Activated naive CD8-positive, alpha-beta T cell treated with anti-CD3 and anti-CD28 coated beads, Interleukin-2, amount 50 U/mL, for 16 hours (primary cell): ENCODE data around the gene GABARAP.
A peak's percentile ranks its signal among the peaks of the same experiment; 100 is the strongest.

ENCODE experiments used
- DNase-seq: peaks from one replicate; pipeline ENCODE4 v3.0.0-alpha.2; 2020; ENCODE audit warnings: low read depth, low spot score

The GABARAP gene

GRCh38 chr17:7207120-7208001, 34.9 kb downstream of the GABARAP start:
- no peak for DNase-seq

DNA sequence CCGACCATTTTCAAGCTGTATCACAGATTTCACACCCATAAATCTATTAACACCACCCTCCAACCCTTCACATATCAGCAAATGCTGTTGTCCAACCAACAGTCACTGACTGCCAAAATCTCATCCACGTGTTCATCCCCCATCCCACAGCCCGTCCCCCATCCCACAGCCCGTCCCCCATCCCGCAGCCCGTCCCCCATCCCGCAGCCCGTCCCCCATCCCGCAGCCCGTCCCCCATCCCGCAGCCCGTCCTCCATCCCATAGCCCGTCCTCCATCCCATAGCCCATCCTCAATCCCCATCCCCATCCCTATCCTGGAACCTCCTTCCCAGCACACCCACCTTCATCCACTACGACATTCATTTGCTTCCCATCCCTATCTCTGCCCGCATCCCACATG, 36.7 kb downstream of the GABARAP start:
- DNase-seq, result no peak

GRCh38 chr17:7204828-7205461, 37.3 kb downstream of the GABARAP start:
- DNase-seq, result peak; percentile 84

DNA sequence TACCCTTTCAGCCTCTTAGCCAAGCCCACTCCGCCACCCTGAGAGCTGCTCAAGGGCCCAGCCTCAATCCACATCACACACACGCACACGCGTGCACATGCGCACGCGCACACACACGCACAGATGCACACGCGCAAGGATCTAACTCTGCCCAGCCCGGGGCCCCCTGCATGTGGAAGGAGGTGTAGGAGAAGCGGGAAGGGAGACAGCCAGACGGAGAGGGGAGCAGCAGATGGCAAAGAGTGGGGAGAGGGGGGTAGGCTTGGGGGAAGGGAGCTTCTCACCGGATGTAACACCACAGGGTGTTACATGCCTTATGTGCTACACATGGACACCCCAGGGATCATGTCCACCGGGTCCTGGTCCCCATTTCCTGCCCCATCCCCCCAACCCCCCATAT, 37.9 kb downstream of the GABARAP start:
- DNase-seq, result no peak

DNA sequence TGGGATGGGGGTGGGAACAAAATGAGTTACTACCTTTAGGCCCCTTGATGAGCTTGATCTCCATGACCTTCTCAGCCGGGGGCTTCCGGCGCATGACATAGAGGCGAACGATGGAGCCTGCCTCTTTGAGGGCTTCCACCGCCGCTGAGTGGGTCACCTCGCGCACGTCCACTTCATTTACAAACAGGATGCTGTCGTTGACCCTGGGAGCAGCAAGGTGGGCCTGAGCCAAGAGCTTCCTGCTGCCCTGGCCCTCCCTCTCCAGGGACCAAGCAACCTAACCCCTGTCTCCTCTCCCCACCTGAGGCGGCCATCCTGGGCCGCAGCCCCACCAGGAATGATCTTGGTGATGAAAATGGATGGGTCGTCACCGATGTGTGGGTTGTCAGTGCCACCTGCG, 38.9 kb downstream of the GABARAP start:
- DNase-seq, result no peak

DNA sequence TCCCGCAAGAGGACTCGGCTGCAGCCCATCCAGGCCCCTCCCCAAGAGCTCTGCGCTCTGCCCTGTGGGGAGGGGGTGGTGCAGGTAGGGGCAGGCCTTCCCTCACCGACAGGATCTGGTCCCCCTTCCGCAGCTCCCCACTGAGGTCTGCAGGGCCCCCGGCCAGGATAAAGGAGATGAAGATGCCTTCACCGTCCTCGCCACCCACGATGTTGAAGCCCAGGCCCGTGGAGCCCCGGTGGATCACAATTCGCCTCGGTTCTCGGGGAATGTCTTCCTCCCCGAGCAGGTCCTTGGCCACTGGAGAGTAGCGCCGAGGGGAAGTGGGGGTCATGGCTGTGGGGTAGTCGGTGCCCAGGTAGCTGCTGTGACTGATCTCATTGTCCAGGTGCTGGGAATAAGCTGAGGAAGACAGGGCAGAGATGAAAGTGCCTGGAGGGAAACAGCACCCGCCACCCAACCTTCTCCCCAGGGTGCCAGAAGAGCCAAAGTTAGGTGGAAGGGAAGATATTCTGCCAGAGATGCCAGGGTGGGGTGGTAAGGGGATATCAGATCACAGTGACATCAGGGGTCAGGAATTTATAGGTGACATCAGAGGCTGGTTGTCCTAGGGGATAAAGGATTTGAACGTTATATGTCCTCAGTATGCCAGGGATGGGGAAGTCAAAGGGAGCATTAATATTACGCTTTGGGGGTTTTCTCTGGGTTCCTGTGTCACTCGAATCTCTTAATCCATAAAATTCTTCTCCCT, 45.4 kb downstream of the GABARAP start:
- no peak for DNase-seq

- no peak for DNase-seq
Measured at GRCh38 chr17:7195971-7196370, 46.3 kb downstream of the GABARAP start.

DNA sequence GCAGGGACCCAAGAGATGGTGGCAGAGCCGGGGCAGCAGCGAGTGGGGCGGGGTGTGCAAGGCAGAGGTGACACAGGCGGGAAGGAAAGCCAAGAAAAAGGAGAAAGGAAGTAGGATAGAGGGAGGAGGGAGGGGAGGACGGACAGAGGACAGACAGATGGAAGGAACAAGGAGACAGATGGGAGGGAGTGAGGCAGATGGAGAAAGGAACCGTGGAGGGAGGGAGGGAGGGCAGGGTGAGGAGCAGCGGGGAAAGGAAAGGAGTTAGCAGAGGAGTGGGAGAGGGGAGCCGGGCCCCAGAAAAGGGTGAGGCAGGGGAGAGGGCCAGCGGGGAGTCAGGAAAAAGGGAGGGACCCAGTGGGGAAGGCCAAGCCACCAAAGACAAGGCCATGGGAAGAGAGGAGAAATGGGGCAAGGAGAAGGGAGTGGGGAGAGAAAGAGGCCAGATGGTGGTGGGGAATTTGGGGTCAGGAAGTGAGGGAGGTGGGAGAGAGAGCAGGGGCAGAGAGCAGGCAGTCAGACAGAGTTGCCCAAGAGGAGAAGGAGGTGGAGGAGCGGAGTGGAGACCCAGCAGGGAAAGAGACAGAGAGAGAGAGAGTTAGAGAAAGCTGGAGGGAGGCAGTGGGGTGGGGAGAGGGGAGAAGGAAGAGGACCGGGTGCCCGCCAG, 49.8 kb downstream of the GABARAP start:
- no peak for DNase-seq

GRCh38 chr17:7191571-7192270, 50.5 kb downstream of the GABARAP start:
- DNase-seq, result no peak

GRCh38 chr17:7191069-7191468, 51.2 kb downstream of the GABARAP start:
- DNase-seq, result no peak

DNA sequence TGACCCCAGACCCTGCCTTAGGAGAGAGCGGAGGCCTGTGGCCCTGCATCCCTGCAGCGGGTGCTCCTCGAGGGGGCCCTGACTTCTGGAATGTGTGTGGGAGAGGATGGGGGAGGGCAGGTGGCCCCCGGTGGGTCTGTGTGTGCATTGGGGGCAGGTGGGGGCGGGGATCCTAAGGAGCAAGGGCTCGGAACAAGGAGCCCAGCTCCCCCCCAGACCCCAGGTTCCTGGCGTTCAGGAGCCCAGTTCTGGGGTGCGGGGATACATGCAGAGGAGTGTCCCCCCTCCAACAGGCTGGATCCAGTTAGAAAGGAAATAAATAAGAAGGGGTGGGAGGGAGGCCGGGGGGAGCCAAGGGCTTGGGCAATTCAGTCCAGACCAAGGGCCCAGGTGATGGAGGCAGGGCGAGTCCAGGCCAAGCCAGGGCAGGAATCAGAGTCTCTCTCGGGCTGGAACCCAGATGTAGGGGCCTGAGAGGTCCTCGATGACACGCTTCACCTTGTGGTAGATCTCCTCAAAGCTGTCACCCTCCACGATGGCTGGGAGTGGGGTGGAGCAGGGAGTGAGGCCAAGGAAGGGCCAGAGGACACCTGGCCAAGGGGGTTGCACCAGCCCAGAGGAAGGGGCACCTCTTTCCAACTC, 51.9 kb downstream of the GABARAP start:
- no peak for DNase-seq
